Erythroblast (primary cell): Measurements from ENCODE around the gene OSBPL5.

Experiments used
- DNase-seq, 2 experiments: peaks; one replicate each; lab custom pipeline; 2025; lab: John Stamatoyannopoulos, UW
- GATA1 ChIP-seq: IDR thresholded peaks from 2 replicates; pipeline ENCODE4 v1.6.1; 2011; ENCODE audit warnings: low read depth, mild to moderate bottlenecking, control low read depth, low read length, moderate library complexity
- POLR2A ChIP-seq: IDR thresholded peaks from 2 replicates; pipeline ENCODE4 v1.6.1; 2011; ENCODE audit warnings: mild to moderate bottlenecking, low read length

Gene OSBPL5

GRCh38 chr11:3138178-3139085, 26.7 kb downstream of the OSBPL5 start:
- no peak for DNase-seq
- no peak for TF ChIP-seq POLR2A
- no peak for TF ChIP-seq GATA1

- no peak for DNase-seq
- TF ChIP-seq GATA1, result no peak
- TF ChIP-seq POLR2A, result no peak
Observed at GRCh38 chr11:3137486-3138177, 27.5 kb downstream of the OSBPL5 start.

GRCh38 chr11:3136546-3137455, 28.3 kb downstream of the OSBPL5 start:
- DNase-seq, result no peak
- TF ChIP-seq GATA1, result no peak
- no peak for TF ChIP-seq POLR2A

GRCh38 chr11:3135481-3136440, 29.3 kb downstream of the OSBPL5 start:
- DNase-seq, result no peak

GRCh38 chr11:3134651-3135480, 30.2 kb downstream of the OSBPL5 start:
- TF ChIP-seq POLR2A, result no peak
- TF ChIP-seq GATA1, result no peak

More at GRCh38 chr11:3135481-3136440, 29.3 kb downstream of the OSBPL5 start:
- TF ChIP-seq POLR2A (no peak), GATA1 (no peak)

GRCh38 chr11:3134218-3134621, 30.9 kb downstream of the OSBPL5 start:
- no peak for DNase-seq
- TF ChIP-seq POLR2A (no peak), GATA1 (no peak)

More at GRCh38 chr11:3134651-3135480, 30.2 kb downstream of the OSBPL5 start:
- no peak for DNase-seq

GRCh38 chr11:3133261-3134217, 31.6 kb downstream of the OSBPL5 start:
- no peak for DNase-seq
- TF ChIP-seq POLR2A (no peak), GATA1 (no peak)

- no peak for TF ChIP-seq GATA1
- no peak for TF ChIP-seq POLR2A
- no peak for DNase-seq
Observed at GRCh38 chr11:3132831-3133260, 32.3 kb downstream of the OSBPL5 start.

GRCh38 chr11:3132271-3132781, 32.8 kb downstream of the OSBPL5 start:
- TF ChIP-seq GATA1 (no peak), POLR2A (no peak)
- no peak for DNase-seq

GRCh38 chr11:3131330-3131941, 33.7 kb downstream of the OSBPL5 start:
- TF ChIP-seq GATA1, result no peak
- TF ChIP-seq POLR2A, result no peak
- DNase-seq, result no peak
